ENCODE results near the gene UBE2O.

Gene UBE2O

DNA sequence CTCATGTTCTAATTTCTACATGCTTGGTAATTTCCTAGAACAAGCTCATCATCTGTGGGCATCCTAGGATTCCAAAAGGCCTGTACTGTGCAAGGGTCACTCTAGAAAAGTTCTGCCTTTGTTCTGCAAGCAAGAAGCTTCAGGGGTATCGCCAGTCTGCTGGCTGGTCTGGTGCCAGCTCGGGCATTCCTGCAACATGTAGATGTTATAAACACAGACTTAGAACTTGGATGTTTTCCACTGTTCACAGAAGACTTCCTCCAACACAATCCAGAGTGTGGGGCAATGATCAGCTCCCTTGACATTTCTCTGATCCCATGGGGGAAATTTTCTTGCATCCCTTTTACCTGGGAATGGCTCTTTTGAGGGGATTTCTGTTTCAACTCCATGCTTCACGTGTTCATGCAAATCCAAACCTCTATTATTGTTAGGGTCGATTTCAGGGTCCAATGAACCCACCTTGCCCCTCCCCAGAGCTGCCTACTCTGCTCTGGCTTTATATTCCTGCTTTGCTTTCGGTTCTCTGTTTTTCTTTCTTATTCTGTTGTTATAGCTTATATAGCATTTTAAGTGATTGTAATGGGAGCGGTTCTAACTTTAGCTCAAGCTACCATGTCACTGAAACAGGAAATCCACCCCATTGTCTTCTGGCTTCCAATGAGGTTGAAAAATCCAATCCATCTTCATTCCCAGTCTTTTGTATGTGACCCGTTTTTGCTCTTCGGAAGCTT, 25.3 kb downstream of the UBE2O start:
- H3K4me3 ChIP-seq (ENCODE audit: low read depth, low read length) = no peak overlapping the region
- DNase-seq (ENCODE audit: low read depth) = no peak
- TF ChIP-seq, protein P1, sequence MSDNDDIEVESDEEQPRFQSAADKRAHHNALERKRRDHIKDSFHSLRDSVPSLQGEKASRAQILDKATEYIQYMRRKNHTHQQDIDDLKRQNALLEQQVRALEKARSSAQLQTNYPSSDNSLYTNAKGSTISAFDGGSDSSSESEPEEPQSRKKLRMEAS (IDR thresholded peaks at IDR 0.05; ENCODE audit: low read depth, low read length) = no peak
- TF ChIP-seq MYC (IDR thresholded peaks at IDR 0.05; ENCODE audit: low read depth, low read length) (no peak), CTCF (IDR thresholded peaks at IDR 0.05; ENCODE audit: low read depth, low read length) (no peak), POLR2A (IDR thresholded peaks at IDR 0.05; ENCODE audit: extremely low read depth, insufficient read length) (no peak)

- H3K4me3 ChIP-seq (ENCODE audit: low read depth, low read length) = no peak overlapping the region
- TF ChIP-seq CTCF (IDR thresholded peaks at IDR 0.05; ENCODE audit: low read depth, low read length) = no peak
- no peak for TF ChIP-seq MYC (IDR thresholded peaks at IDR 0.05; ENCODE audit: low read depth, low read length)
- no peak for TF ChIP-seq POLR2A (IDR thresholded peaks at IDR 0.05; ENCODE audit: extremely low read depth, insufficient read length)
- TF ChIP-seq, protein P1 (IDR thresholded peaks at IDR 0.05; ENCODE audit: low read depth, low read length) = no peak
- DNase-seq (ENCODE audit: low read depth) = no peak
These were observed 26.1 kb downstream of the UBE2O start for GRCh38 chr17:76426853-76427252.

DNA sequence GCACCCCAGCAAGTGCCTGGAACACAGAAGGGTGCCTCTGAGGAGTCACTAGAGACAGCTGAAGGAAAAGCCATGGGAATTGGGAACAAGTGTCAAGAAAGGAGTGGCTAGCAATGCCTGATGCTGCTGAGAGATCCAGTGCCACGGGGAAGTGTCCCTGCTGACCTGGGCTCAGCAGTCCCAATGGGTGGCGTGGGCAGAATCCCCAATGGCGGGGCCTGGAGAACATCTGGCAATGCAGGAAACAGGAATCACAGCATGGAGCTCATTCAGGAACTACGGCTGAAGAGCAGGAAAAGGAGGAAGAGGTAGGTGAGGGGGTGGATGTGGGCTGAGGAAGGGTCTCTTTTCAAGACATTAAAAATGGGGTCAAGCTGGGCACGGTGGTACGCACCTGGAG, 30.1 kb downstream of the UBE2O start:
- TF ChIP-seq, protein P1 (IDR thresholded peaks at IDR 0.05; ENCODE audit: low read depth, low read length) = no peak
- TF ChIP-seq MYC (IDR thresholded peaks at IDR 0.05; ENCODE audit: low read depth, low read length) = no peak
- no peak for TF ChIP-seq POLR2A (IDR thresholded peaks at IDR 0.05; ENCODE audit: extremely low read depth, insufficient read length)
- TF ChIP-seq CTCF (IDR thresholded peaks at IDR 0.05; ENCODE audit: low read depth, low read length) = no peak
- no peak for DNase-seq (ENCODE audit: low read depth)
- no peak overlapping the region for H3K4me3 ChIP-seq (ENCODE audit: low read depth, low read length)

GRCh38 chr17:76422406-76422805, 30.5 kb downstream of the UBE2O start:
- TF ChIP-seq, protein P1 (IDR thresholded peaks at IDR 0.05; ENCODE audit: low read depth, low read length) = no peak
- TF ChIP-seq CTCF (IDR thresholded peaks at IDR 0.05; ENCODE audit: low read depth, low read length) (no peak), MYC (IDR thresholded peaks at IDR 0.05; ENCODE audit: low read depth, low read length) (no peak), POLR2A (IDR thresholded peaks at IDR 0.05; ENCODE audit: extremely low read depth, insufficient read length) (no peak)
- no peak overlapping the region for H3K4me3 ChIP-seq (ENCODE audit: low read depth, low read length)
- DNase-seq (ENCODE audit: low read depth) = no peak

DNA sequence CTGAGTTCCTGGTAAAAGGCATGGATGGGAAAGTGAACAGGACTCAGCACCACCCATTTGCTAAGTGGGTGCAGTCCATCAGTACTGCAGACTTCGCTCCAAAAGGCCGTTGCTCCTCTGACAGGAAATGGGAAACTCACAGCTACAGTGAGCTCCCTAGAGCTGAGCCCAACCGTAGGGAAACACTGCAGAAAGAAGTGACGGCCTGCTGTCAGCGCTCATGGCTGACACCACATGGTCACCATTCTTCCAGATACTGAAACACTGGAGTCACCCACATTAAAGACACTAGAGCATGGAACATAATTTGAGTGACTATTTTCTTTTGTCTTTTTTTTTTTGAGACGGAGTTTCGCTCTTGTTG, 31.9 kb downstream of the UBE2O start:
- TF ChIP-seq POLR2A (IDR thresholded peaks at IDR 0.05; ENCODE audit: extremely low read depth, insufficient read length) (no peak), MYC (IDR thresholded peaks at IDR 0.05; ENCODE audit: low read depth, low read length) (no peak), CTCF (IDR thresholded peaks at IDR 0.05; ENCODE audit: low read depth, low read length) (no peak)
- TF ChIP-seq, protein P1 (IDR thresholded peaks at IDR 0.05; ENCODE audit: low read depth, low read length) = no peak
- no peak for DNase-seq (ENCODE audit: low read depth)
- H3K4me3 ChIP-seq (ENCODE audit: low read depth, low read length) = no peak overlapping the region
